NT2/D1 (cell line): ENCODE measurements around the gene NAA16.

Source experiments
- DNase-seq: peaks from one replicate; pipeline ENCODE4 v3.0.0-alpha.2; 2011; ENCODE audit warnings: low read depth, low spot score
- H3K27me3 ChIP-seq: 2 replicates; pipeline ENCODE4 v1.6.0; 2011; ENCODE audit warnings: mild to moderate bottlenecking; ENCODE audit not compliant: insufficient read length, insufficient read depth
- H3K36me3 ChIP-seq: 2 replicates; pipeline ENCODE4 v1.6.1; 2011; ENCODE audit warnings: mild to moderate bottlenecking, low read length, mixed read lengths; ENCODE audit not compliant: insufficient read depth, insufficient read length
- H3K4me1 ChIP-seq: 2 replicates; pipeline ENCODE4 v1.5.1; 2011; ENCODE audit not compliant: insufficient read depth, insufficient read length
- H3K4me3 ChIP-seq: 2 replicates; pipeline ENCODE4 v1.5.1; 2011; ENCODE audit warnings: low read depth; ENCODE audit not compliant: insufficient read length
- H3K9ac ChIP-seq: 2 replicates; pipeline ENCODE4 v1.6.0; 2011; ENCODE audit warnings: low read depth; ENCODE audit not compliant: insufficient read length
- H3K9me3 ChIP-seq: 2 replicates; pipeline ENCODE4 v1.5.1; 2011; ENCODE audit warnings: mild to moderate bottlenecking, low read length; ENCODE audit not compliant: insufficient read depth
- SUZ12 ChIP-seq: IDR thresholded peaks from 2 replicates; pipeline ENCODE4 v1.6.1; 2011; ENCODE audit not compliant: insufficient read length, insufficient read depth; ENCODE audit errors: extremely low read depth
- YY1 ChIP-seq: IDR thresholded peaks from 2 replicates; pipeline ENCODE4 v1.6.1; 2011; ENCODE audit not compliant: insufficient read length, insufficient read depth
- ZNF274 ChIP-seq: IDR thresholded peaks from 2 replicates; pipeline ENCODE4 v1.6.1; 2011; ENCODE audit warnings: mild to moderate bottlenecking, low read depth, low read length

Gene NAA16

DNA sequence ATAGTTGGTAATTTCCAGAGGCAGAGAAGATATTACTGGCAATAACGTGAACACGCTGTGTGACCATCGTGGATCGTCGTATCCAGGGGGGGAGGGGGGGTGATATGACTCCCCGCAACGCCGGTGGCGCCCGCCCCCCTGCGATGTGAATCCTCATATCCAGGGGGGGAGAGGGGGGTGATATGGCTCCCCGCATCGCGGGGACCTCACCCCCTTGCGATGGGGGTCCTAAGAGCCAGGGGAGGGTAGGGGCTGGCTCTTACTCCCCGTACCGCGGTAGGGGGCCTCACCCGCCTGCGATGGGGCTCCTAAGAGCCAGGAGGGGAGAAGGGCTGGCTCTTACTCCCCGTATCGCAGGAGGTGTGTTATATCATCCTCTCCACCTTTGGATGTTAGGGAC is 115.0 kb downstream of the NAA16 start:
- no peak for DNase-seq
- H3K27me3 ChIP-seq, result peaks cover 7% of the 10 kb centered on the region
- H3K9ac ChIP-seq, result no peak overlapping the region
- no peak overlapping the region for H3K4me3 ChIP-seq
- H3K36me3 ChIP-seq, result no peaks in the 10 kb centered on the region
- H3K9me3 ChIP-seq, result no peaks in the 10 kb centered on the region
- H3K4me1 ChIP-seq, result no peaks in the 10 kb centered on the region
- TF ChIP-seq SUZ12 (no peak), ZNF274 (no peak), YY1 (no peak)
